Measurements from ENCODE around the gene ZNF346.
A peak's percentile ranks its signal among the peaks of the same experiment; 100 is the strongest.
"Not testable (repeated sequence)": the region's sequence is repeated elsewhere in the genome, so short reads cannot be mapped to it uniquely, and the experiment has no call there.

ZNF346 gene

GRCh38 chr5:177022386-177023302 is at the start of gene ZNF346:
ZNF346 (plus strand) TSS chr5:177022696; CDS start chr5:177022739, 43 bp downstream.
- FAIRE-seq (no peak), DNase-seq (ENCODE audit: low spot score) (peak; percentile 86)

DNA sequence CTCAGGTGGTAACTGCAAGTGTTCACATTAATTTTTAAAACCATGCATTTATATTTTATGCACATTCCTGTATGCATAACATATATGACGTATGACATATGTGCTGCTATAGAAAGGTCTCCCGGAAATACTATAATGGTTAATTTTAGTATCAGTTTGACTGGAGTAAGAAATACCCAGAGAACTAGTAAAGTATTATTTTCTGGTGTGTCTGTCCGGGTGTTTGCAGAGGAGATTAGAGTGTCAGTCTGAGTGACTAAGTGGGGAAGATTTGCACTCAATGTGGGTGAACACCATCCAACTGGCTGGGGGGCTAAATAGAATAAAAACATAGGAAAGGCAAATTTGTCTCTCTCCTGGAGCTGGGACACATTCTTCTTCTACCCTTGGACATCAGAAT is 42.8 kb upstream of the ZNF346 start:
- no peak for FAIRE-seq

GRCh38 chr5:176980818-176981217 is 41.7 kb upstream of the ZNF346 start:
- DNase-seq (ENCODE audit: low spot score): no peak
- FAIRE-seq: no peak

More for the DNA sequence above, 42.8 kb upstream of the ZNF346 start:
- DNase-seq (ENCODE audit: low spot score): no peak

GRCh38 chr5:176983112-176983511 is 39.4 kb upstream of the ZNF346 start:
- not testable (repeated sequence) for FAIRE-seq; DNase-seq (ENCODE audit: low spot score)

DNA sequence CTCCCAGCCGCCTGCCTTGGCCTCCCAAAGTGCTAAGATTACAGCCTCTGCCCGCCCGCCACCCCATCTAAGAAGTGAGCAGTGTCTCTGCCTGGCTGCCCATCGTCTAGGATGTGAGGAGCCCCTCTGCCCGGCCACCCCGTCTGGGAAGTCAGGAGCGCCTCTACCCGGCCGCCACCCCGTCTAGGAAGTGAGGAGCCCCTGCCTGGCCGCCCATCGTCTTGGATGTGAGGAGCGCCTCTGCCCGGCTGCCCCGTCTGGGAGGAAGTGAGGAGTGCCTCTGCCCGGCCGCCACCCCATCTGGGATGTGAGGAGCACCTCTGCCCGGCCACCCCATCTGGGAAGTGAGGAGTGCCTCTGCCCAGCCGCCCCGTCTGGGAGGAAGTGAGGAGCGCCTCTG is 38.9 kb upstream of the ZNF346 start:
- not testable (repeated sequence) for FAIRE-seq; DNase-seq (ENCODE audit: low spot score)

GRCh38 chr5:176984176-176984575 is 38.3 kb upstream of the ZNF346 start:
- not testable (repeated sequence) for DNase-seq (ENCODE audit: low spot score); FAIRE-seq

DNA sequence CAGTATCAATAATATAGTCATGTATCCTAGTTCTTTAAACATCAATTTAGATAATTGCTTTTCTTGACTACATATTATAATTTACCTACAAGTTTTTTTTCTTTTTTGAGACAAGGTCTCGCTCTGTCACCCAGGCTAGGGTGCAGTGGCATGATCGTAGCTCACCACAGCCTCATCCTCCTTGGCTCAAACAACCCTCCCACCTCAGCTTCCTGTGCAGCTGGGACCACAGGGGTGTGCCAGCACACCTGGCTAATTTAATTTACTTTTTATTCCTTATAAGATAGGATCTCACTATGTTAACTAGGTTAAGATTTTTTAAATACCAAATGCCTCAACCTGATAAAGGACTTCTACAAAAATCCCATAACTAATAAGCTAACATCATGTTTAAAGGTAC is 37.0 kb upstream of the ZNF346 start:
- DNase-seq (ENCODE audit: low spot score) (no peak), FAIRE-seq (no peak)

GRCh38 chr5:176986280-176986679 is 36.2 kb upstream of the ZNF346 start:
- DNase-seq (ENCODE audit: low spot score) (no peak), FAIRE-seq (no peak)

GRCh38 chr5:176987583-176987982 is 34.9 kb upstream of the ZNF346 start:
- FAIRE-seq (no peak), DNase-seq (ENCODE audit: low spot score) (no peak)

DNA sequence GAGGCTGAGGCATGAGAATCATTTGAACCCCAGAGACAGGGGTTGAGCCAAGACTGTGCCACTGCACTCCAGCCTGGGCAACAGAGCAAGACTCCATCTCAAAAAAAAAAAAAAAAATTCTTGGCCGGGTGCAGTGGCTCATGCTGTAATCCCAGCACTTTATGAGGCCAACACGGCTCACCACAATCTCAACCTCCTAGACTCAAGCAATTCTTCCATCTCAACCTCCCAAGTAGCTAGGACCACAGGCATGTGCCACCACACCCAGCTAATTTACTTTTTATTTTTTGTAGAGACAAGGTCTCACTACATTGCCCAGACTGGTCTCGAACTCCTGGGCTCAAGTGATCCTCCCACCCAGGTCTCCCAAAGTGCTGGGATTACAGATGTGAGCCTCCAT is 29.4 kb upstream of the ZNF346 start:
- DNase-seq (ENCODE audit: low spot score); FAIRE-seq: not testable (repeated sequence)

- FAIRE-seq: no peak
- no peak for DNase-seq (ENCODE audit: low spot score)
Measured at GRCh38 chr5:176994460-176995121, 27.9 kb upstream of the ZNF346 start.

DNA sequence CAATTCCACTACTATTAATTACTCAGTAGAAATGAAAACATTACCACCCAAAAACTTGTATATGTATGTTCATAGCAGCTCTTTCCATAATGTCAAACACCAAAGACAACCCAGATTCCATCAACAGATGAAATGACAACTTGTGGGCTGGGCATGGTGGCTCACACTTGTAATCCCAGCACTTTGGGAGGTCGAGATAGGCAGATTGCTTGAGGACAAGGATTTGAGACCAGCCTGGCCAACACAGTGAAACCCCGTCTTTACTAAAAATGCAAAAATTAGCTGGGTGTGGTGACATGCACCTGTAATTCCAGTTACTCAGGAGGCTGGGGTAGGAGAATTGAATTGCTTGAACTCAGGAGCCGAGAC is 27.4 kb upstream of the ZNF346 start:
- DNase-seq (ENCODE audit: low spot score) (no peak), FAIRE-seq (no peak)

GRCh38 chr5:176995896-176996767 is 26.4 kb upstream of the ZNF346 start:
- DNase-seq (ENCODE audit: low spot score): no peak
- FAIRE-seq: no peak

DNA sequence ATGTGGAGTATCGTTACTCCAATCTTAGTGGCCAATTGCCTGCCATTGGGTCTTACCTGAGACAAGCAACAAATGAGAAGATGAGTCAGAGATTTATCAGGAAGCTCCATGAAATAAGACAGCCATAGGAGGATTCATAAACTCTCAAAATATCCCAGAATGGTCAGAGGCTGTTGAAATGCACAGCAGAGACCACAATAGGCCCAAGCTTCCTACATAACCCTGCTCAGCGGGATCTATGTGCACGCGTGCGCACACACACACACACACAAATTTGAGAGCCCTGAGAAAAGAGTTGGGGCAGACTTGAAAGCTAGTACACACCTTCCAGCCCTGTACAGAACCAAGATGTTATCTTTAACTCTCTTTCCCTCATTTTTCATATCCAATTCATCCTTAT is 25.7 kb upstream of the ZNF346 start:
- FAIRE-seq: no peak
- no peak for DNase-seq (ENCODE audit: low spot score)

DNA sequence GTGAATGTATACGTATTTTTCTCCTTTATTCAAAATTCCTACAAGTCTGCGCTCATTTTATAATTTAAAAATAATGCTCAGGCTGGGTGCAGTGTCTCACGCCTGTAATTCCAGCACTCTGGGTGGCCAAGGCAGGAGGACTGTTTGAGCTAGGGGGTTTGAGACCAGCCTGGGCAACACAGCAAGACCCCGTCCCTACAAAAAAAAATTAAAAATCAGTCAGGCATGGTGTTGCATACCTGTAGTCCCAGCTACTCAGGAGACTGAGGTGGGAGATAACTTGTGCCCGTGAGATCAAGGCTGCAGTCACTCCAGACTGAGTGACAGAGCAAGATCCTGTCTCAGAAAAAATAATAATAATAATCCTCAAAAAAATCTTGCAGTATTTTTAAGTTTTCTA is 23.7 kb upstream of the ZNF346 start:
- DNase-seq (ENCODE audit: low spot score): no peak
- FAIRE-seq: no peak

GRCh38 chr5:176999526-176999925 is 23.0 kb upstream of the ZNF346 start:
- not testable (repeated sequence) for DNase-seq (ENCODE audit: low spot score); FAIRE-seq

DNA sequence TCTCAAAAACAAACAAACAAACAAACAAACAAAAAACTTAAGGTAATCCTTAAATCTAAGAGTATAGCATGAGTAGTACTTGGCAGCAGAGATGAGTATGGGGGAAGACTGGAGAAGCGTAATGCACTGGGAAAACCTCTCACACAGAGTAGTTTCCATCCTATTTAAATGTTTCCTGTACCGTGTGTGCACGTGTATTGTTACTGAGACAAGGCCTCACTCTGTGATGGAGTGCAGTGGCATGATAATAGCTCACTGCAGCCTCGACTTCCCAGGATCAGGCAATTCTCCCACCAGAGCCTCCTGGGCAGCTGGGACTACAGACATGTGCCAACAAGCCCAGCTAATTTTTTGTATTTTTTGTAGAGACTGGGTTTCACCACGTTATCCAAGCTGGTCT is 18.8 kb upstream of the ZNF346 start:
- no peak for DNase-seq (ENCODE audit: low spot score)
- FAIRE-seq: no peak

DNA sequence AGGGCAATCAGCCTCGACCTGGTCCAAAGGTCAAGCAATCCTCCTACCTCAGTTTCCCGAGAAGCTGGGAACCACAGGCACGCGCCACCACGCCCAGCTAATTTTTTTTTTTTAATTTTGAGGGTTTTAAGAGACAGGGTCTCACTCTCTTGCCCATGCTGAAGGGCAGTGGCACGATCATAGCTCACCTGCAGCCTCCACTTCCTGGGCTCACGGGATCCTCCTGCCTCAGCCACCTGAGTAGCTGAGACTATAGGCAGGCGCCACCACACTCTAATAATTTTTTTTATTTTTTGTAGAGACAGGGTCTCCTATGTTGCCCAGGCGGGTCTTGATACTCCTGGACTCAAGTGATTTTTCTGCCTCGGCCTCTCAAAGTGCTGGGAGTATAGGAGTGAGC is 17.5 kb upstream of the ZNF346 start:
- FAIRE-seq (no peak), DNase-seq (ENCODE audit: low spot score) (no peak)

DNA sequence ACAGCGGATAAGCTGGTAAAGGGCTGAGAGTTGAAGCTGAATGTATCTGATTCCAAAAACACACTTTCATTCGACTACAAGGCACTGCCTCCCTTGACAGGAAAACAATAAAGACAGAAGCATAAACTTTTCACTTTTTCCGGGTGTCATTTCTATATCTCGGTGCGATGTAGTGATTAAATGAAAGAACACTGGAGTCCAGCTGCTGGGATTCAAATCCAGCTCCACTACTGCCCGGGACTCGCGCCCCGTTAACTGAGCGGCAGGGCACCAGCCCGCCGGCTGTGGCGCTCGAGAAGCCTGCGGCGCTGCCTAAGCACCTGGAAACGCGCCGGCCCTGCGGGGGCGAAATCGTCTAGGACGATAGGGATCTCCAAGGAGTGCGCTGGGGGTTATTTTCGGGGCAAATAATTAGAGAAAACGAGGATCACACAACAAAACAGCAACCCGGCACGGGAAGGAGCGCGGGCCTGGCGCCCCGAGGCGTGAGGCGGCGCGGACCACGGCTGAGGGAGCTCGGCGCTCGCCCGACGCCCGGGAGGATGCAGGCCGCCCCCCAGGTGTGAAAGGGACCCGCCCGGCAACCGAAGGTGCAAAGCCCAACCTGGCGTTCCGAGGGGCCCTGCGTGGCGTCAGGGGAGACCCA is 16.8 kb upstream of the ZNF346 start:
- FAIRE-seq (no peak), DNase-seq (ENCODE audit: low spot score) (peak; percentile 35)

- FAIRE-seq (no peak), DNase-seq (ENCODE audit: low spot score) (peak; percentile 82)
Measured at GRCh38 chr5:177006265-177006972, 16.1 kb upstream of the ZNF346 start, which contains the start of gene UIMC1. UIMC1 (minus strand) TSS chr5:177006779; CDS start chr5:176982615, 24,164 bp downstream.

All from RCC 7860 (cell line).